GM12865 (cell line): ENCODE results near the gene LSM2.
A peak's percentile ranks its signal among the peaks of the same experiment; 100 is the strongest.

Experiments used
- DNase-seq: peaks from one replicate; pipeline ENCODE4 v3.0.0; 2010; ENCODE audit warnings: low read depth
- H3K4me3 ChIP-seq: 2 replicates; pipeline ENCODE4 v1.5.1; 2011; ENCODE audit warnings: mild to moderate bottlenecking, low read depth, low read length, control low read depth
- CTCF ChIP-seq: IDR thresholded peaks from 2 replicates; pipeline ENCODE4 v1.5.1; 2011; ENCODE audit warnings: low read length, control low read depth, low read depth, inconsistent platforms; ENCODE audit not compliant: insufficient read depth; ENCODE audit errors: missing control alignments

The LSM2 gene

DNA sequence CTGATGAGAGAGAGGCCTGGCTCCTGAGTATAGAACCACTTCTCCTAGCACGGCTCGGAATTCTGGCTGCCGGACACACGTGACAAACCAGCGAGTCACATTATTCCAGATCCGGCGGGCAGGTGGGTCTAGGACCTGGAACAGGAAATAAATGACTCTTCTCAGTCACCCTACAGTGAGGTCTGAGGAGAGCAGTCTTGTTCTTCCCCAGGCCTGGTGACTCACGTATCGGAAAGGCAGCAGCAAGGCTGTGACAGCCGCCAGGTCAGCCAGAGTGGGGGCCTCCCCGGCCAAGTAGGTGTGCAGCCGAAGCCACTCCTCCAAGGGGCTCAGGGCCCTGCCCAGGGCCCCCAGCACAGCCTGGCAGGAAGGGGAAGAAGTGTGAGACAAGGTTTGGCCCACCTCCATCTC lies 14.0 kb downstream of the LSM2 start:
- TF ChIP-seq CTCF: no peak
- H3K4me3 ChIP-seq: no peak overlapping the region

GRCh38 chr6:31792090-31792374 lies 14.7 kb downstream of the LSM2 start:
- no peak for DNase-seq

More for the DNA sequence above, 14.0 kb downstream of the LSM2 start:
- DNase-seq: no peak

DNA sequence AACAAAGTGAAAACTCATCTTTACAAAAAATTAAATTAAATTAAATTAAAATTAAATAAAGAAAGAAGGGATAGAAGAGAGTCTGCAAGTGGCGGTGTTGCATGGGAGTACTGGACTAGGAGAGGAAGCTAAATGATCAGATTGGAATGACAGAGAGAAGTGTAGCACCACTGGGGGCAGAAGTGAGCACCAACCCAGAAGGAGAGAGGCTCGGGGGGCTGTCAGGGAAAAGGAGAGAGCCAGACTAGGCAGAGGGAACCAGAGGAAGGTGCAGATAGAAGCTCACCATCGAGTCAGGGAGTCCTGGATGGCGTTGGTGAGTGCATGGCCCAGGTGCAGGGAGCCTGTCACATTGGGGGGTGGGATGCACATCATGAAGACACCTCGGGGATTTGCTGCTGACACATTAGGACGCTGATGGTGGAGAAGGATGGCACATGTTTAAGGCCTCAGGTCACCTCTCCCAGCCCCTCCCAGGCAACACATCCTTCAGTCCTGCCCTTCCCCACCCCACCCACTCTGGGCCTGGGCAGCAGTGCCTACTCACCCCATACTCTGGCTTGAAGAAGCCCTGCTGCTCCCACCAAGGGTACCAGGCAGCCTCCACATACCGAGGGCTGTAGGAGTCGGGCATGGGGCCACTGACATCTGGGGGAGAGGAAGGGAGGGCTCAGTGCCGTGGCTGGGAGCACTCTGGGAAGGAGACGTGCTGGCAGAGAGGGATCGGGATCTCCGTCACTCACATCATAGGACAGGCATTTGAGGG lies 15.3 kb downstream of the LSM2 start:
- H3K4me3 ChIP-seq: no peak overlapping the region
- TF ChIP-seq CTCF: peak; percentile 66
- DNase-seq: peak; percentile 42

More at GRCh38 chr6:31792090-31792374, 14.7 kb downstream of the LSM2 start:
- no peak for TF ChIP-seq CTCF
- H3K4me3 ChIP-seq: no peak overlapping the region

GRCh38 chr6:31785475-31785874 lies 21.3 kb downstream of the LSM2 start:
- no peak overlapping the region for H3K4me3 ChIP-seq
- no peak for TF ChIP-seq CTCF
- DNase-seq: no peak

- no peak for DNase-seq
- TF ChIP-seq CTCF: no peak
Observed at GRCh38 chr6:31784098-31784925, 22.5 kb downstream of the LSM2 start.

GRCh38 chr6:31782126-31782855 lies 24.5 kb downstream of the LSM2 start:
- TF ChIP-seq CTCF: no peak
- no peak for DNase-seq
- H3K4me3 ChIP-seq: no peak overlapping the region

More at GRCh38 chr6:31784098-31784925, 22.5 kb downstream of the LSM2 start:
- no peak overlapping the region for H3K4me3 ChIP-seq
